Muscle of back (tissue), 11 donors: ENCODE measurements around the gene KCNMA1. TPM values are rescaled to one million over a fixed set of nuclear protein-coding genes. Genes with fewer than 3 reads are reported as not detected.

Source experiments
- DNase-seq, 3 donors: peaks; one replicate each; pipeline versions ENCODE4 v3.0.0 to v3.0.0-alpha.2; 2013
- polyA plus RNA-seq, 10 donors: library from polyadenylated mRNA; unstranded; fragments of 120-200 nt; gene quantifications; one replicate each; pipeline ENCODE4 v1.2.1, GENCODE V29; 2013; ENCODE audit not compliant: insufficient read length in 10 of 10

The KCNMA1 gene
- polyA plus RNA-seq, 10 donors = 13.8 to 20.5 (median 16.2) TPM

DNA sequence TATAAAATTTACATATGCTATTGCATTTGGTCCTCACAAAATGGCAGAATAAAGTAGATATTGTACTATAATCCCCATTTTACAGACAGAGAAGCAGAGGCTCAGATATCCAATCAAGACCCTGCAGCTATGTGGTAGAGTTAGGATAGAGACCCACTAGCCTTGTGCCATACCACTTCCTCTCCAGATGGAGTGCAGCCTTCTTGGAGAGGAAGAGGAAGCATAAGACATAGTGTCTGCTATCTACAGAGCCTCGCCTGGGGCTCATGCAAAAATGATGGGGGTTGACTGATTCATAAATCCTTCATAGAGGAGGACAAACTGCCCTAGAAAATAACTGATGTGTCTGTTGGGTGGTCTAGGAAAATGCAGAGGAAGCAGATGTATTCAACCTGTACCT lies 447.3 kb downstream of the KCNMA1 start:
- no peak for DNase-seq

DNA sequence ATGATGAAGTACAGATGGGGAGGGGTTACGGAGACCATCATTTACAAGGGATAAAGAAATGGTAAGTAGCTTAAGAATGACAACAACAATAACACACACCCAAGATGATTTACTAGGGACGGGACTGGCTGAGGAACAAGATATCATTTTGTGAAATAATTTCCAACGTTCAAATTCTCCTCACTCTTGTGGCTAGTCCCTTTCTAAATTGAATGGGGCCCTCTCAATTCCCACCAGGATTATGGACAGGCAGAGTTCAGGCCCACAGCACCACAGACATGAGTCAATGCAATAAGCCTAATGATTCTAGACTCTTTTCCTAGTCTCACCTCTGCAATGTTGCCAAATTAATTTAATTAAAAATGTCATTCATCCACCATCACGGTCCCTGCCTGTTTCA lies 448.1 kb downstream of the KCNMA1 start:
- DNase-seq = no peak

DNA sequence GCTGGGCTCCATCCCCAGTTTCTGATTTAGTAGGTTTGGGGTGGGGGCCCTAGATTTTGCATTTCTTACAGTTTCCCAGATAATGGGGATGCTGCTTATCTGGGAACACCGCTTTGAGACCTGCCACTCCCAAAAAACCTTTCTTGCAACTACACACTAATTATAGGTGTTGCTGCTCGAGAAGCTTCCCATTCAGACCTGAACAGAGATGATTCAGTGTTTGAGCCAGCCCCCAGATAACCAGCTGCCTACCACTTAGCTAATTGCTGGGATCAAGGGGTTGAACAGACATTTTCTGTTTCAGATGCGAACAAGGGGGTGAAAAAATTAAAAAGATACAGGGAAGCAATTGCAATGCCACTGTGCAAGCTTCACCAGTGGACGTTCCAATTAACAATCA lies 448.5 kb downstream of the KCNMA1 start:
- DNase-seq = no peak

DNA sequence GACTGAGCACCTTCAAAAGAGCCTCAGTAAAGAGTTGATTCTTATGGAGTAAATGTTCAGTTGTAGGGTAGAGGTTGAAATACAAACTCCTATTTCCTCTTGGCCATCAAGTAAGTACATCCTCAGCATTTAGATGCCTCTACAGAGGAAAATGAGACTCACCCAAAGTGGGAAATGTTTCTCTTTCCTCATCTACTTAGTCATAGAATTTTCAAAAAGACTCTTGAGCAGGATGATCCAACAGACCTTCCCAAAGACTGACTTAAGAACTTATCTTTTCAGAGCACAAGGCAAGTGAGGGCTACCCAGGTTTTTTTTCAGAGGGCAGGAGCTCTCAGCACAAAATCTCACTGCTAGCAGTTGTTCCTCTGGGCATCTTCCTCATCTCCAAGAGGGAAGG lies 449.1 kb downstream of the KCNMA1 start:
- no peak for DNase-seq

DNA sequence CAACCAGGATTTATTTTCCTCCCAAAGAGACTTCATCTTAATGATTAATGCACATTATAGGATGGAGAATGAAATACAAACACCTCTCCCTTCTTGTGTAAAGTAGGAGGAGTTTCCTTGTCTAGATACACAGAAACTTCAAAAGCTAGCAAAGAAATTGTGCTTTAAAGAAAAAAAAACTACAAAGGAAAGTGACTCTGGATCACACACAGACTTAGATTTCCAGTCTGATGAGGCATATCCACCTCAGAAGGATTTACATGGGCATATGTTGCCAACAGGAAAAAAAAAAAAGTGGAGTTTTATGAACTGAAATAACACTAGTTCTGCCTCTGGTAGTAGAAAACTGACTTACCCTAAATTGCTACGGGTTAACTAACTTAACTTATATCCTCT lies 449.6 kb downstream of the KCNMA1 start:
- DNase-seq = no peak

DNA sequence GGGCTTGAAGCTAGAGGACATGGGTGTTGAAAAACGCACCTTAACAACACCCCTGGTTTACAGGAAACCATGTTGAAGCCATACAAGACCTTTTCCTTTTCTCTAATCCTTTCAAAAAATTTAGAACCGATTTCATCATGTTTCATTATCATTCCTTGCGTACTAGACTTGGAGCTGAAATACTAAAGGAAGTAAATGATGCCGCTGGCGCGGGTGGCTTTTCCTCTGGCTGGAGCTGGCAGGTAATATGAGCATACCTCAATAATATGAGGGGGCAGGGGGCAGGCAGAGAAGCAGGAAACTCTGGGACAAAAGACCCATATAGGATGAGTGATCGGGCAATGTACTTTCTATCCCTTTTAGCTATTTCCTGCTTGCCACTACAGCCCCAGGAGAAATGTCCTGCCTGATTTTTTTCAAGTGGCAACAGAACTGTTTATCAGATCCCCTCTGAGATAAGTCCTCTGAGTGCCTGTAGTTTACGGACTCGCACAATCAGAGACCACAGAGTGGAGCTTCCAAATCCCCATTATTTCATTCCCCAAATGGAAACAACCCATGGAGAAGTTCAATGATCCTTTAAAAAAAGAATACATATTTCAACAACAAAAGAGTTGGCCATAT lies 450.1 kb downstream of the KCNMA1 start:
- DNase-seq = no peak

DNA sequence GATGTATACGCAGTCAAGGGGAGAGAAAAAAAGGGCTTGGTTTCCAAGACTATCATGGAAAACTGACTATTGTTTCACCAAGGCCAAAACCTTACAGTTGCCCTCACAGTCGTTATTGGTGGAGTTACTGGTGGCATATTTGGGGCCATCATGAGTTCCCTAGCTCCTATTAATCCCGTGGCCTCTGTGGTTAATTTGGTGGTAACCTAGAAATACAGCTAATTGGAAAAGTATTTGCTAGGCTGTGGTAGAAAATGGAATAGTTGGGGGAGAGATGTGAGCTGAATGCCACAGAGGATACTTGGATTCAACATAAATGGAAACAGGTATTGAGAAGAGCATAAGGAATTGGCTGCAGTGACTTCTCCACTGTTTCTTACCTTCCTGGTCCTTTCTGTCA lies 450.7 kb downstream of the KCNMA1 start:
- no peak for DNase-seq

DNA sequence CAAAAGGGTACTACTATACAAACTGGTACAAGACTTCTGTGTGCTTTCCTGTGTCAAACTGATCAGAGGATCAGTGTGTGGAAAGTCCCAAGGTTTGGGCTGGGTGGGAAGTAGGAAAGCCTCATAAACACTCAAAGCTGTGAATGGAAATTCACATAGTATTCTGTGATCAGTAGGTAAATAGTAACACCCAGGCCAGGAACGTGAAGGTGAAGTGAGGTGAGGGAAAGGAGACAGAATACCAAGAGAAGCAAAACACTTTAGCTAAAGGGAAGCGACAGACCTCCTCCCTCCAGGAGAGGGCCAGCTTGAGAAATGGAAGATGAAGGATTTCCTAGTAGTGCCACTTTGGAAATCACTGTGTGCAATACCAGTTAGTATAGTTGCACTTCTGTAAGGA lies 451.9 kb downstream of the KCNMA1 start:
- DNase-seq = no peak

DNA sequence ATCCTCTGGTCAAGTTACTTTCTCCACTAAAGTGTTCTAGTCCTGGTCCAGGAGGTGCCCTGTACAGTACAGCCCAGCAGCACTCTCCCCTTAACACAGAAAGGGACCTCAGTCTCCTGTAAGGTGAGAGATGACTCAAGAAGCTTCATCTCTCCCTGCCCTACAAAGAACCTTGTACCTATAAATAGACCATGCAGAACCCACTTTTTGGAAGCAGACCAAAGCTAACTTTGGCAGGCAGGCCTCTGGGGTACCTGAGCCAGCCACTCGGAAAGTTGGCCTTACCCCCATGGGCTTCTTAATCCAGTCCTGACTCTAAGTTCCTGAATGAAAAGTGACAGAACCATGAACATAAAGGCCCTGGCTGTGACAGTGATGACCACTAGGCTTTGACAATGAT lies 454.8 kb downstream of the KCNMA1 start:
- no peak for DNase-seq

DNA sequence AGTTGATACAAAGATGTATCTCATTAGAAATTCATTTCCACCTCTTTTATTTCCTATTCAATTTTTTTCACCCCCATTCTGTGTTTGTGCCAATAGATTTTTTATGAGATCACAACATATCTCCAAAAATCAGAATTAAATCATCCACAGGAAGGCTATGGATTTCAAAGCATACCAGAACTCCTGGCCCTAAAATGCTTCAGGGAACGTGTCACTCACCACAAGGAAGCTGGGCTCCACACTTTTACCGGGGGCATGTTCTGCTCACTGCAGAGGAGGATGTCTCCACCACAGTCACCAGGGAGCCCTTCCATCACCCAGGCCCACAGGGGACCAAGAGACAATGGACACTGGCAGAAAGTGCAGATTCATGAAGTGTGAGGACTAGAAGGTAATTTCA lies 456.8 kb downstream of the KCNMA1 start:
- DNase-seq = no peak

DNA sequence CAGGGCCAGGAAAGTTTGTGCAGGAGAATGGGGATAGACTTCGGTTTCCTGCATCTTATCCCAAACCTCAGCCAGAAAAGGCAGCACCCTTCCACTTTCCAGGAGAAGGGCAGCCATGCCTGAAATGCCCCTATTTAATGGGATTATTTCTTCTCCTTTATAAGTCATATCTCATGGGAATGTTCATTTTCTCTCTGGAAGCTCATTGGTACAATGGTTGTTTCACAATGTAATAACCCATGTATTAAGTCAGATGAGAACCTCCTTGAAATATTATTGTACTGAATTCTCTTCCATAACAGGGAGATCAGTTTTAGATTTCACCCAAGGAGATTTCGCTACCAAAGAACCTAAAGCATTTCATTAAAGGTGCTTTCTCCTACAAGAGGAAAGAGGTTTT lies 457.5 kb downstream of the KCNMA1 start:
- DNase-seq = no peak

DNA sequence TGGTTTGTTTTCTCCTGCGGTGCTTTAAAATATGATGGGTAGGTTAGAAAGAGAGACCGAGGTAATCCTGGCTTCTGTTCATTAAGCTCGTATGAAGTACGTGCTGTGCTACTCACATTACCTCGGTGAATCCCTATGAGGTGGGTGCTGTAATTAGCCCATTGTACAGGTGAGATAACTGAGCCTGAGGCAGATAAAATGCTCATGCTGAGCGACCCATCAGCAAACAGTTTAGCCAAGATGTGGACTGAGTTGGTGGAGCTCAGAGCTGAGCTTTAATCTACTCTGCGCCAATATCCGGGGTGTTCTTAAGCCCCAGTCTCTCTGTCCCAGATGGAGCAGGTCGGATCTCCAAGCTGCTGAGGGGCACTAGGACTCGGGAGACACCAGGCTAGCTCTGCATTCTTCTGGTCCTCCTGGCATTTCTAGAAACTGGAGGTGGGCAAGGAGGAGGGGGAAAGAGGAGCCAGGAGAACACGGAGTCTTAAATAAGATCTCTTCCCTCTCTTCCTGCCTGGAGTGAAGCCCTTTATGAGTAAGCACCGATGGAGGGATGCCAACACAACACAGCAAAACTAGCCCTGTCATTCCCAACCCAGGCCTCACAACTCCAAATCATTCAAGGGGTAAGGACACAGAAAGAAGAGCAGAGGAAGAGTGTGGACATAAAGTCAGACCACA lies 458.5 kb downstream of the KCNMA1 start:
- DNase-seq = peak; percentile 72 to 91 (median 80)

DNA sequence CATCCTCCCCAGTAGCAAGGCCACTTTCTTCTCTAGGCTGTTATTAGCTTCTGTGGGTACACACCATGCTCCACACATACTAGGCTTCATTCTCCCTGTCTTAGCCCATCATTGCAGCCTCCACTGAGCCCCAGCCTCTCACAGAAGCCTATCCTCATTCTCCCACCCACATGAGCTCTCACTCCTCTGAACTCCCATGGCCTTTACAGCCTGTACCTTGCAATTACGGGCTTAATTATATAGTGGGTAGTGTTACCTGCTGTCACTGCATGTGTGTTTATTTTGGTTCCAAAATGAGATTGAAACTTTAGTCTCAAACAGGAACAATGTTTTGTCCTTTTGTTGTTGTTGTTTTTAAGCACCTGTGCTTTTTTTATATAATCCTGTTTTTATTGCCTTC lies 460.0 kb downstream of the KCNMA1 start:
- DNase-seq = no peak

DNA sequence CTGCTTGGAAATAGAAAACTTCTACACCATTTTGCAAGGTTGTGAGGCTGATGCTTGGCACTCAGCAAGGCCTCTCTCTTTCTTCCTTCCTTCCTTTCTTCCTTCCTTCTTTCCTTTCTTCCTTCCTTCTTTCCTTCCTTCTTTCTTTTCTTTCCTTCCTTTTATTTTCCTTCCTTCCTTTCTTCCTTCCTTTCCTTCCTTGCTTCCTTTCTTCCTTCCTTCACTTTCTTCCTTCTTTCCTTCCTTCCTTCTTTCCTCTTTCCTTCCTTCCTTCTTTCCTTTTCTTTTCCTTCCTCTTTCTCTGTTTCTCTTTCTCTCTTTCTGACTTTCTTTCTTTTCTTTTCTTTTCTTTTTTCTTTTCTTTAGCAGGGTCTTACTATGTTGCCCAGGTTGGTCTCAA lies 460.4 kb downstream of the KCNMA1 start:
- no peak for DNase-seq

DNA sequence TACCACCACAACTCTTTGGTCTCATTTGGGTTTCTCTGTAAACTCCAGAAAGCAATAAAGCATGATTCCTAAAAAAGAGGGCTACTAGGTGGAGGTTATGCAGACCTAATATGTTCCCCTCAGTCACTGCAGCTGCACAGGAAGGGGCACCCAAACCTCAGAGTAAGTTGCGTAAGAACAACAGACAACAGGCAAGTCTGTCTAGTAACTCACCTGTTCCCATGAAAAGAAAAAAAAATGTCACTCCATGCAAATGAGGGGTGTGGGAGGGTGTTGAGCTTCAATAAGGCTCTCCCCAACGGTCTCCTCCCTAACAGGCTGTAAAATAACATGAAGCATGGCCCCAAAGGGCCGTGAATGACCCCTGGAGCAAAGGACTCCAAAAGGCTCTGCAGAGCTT lies 461.4 kb downstream of the KCNMA1 start:
- no peak for DNase-seq

DNA sequence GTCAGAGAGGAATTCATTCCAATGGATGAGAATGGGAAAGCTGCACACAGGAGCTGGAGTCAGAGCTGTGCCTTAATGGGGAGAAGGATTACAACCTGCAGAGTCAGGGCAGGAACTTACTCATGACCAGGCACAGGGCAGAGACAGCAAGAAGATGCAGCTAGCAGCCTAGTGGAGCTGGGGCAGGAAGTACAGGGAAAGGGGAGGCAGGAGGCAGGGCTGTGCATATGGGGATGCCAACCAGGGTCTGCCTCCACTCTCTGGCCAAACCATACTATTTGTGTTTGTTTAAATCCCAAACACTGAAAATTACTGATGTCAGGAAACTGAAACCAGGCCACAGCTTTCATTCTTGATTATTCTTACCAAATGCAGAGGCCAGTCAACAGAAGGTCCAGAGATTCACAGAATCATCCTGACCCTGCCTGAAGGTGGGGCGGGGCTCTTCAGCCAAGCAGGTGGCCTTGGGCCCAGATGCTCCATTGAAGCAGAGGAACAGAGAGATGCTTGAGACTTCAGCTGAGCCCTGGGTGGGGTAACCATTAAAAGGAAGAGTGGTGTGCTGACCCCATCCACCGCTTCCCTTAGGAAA lies 461.9 kb downstream of the KCNMA1 start:
- DNase-seq = no peak

DNA sequence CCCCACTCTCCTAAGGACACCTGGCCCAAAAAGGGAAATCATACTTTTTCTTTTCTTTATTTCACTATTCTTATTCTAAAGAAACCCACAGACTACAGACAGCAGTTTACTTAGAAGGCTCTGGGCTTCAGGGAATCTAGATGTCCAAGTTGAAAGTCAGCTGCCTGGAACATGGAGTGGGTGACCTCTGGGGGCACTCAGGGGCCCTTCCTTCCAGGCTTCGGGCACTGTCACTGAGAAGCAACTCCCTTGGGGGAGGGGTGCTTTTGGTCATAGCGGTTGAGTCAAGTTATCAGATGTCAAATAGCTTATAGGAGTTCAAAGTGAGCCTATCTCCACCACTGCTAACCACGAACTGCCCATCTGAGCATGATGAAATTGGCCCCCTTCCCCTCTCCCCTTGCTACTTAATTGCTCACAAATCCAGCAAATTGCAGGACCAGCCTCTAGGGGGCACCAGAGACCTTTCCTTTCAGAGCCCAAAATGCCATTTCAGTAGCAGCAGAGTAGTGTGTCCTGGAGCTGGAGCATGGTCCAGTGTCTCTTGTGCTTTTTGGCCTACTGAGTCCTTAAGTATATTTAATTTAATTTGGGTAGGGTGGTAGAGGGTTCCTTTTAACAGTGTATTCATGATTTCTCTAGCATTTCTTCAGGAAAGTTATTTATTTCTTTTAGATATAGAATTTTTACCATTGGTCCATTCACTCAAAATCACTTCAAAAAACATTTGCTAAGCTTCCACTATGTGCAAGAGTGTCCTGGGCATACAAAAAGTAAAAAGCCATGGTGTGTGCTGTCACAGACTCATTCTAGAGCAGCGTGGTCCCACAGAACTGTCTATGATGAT lies 463.8 kb downstream of the KCNMA1 start:
- peak; percentile 79 to 88 (median 87) for DNase-seq

DNA sequence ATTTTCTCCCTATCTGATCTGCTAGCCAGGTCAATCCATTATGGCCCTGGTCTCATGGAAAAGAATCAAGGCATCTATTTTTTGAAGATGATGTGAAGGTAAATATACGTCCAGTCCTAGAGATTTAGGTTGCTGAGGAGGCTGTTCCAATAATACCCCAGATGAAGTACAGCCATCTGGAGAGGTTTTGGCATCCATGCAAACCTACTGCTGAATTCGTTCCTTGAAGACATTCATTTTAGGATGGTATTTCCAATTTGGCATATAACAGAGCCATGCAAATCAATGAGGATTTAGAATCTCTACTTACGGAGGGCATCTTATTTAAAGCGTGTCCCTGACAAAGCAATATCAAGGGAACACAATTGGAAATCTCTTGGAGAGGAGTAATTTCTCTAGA lies 465.5 kb downstream of the KCNMA1 start:
- no peak for DNase-seq

DNA sequence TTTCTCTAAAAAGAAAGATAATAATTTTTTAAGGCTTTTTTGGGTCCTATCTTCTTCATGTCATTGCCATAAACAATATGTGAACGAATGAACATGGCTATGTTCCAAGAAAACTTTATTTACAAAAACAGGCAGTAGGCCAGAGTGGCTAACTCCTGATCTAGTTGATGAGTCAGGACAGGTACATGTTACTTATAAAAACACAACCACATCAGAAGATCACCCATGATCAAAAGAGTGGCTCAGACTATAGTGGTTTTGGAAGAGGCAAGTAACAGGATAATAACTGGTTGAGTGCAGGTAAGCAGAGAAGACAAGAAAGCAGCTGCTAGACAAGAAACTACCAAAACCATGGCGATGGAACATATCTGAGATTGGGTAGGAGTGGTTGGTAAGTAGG lies 468.7 kb downstream of the KCNMA1 start:
- DNase-seq = no peak

DNA sequence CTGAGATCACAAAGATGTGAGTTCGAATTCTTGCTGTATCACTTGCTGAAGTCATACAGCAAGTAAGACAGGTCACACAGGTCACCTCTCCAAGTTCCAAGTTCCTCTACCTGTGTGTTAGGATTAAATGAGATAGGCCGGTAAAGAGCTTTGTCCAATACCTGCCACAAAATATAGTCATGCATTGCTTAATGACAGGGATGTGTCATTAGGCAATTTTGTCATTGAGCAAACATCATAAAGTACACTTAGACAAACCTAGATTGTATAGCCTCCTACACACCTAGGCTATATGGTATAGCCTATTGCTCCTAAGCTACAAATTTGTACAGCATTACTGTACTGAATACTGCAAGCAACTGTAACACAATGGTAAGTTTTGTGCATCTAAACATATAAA lies 469.4 kb downstream of the KCNMA1 start:
- DNase-seq = no peak

DNA sequence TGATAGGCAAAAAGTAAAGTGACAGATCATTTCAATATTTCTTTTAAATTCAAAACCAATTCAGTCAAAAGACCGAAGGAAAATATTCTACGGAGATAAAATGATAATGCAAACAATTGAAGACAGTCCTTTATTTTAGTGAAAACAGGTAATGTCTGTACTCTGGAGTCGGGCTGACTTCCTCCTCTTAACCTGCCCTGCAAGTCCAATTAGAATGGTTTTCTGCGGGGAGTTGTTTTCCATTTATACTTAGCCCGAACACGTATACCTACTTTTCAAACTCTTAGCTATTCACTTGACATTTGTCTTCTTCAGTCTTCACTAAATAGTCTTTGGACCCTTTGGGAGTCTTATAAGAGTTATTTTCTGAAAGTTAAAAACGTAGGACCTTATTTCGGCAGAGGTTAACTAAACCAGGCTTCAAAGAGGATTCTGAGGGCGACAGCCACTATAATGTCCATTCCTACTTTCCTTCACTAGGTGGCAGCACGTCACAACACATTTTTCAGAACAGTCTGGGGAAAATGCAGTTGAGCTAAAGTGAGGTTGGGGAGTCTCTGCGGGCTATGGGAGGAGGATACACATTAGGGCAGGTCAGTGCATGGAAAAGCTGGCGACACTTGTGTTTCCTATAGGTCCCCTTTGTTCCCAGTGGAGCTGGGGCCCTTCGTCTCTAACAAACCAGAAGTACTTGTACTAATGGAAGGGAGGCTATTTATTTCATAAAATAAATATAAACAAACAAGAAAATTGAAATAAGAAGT lies 472.0 kb downstream of the KCNMA1 start:
- peak; percentile 57 to 75 (median 66) for DNase-seq
